Ovary (tissue), 3 donors: ENCODE measurements around the gene SYDE2.
"Not testable (repeated sequence)": the region's sequence is repeated elsewhere in the genome, so short reads cannot be mapped to it uniquely, and the experiment has no call there.

Experiments
- CTCF ChIP-seq, 3 donors: fragments of 450-650 bp in 2 of 3; fragments of 200-600 bp in 1 of 3; IDR thresholded peaks; one replicate each; pipeline versions ENCODE4 v1.5.1 to v1.8.0; 2016 to 2022; ENCODE audit warnings: antibody characterized with exemption in 3 of 3, mild to moderate bottlenecking in 1 of 3
- EP300 ChIP-seq: sonication (generic); formaldehyde crosslinking; IDR thresholded peaks from one replicate; pipeline ENCODE4 v1.6.1; 2017; ENCODE audit warnings: antibody characterized with exemption
- POLR2A ChIP-seq: fragments of 450-650 bp; IDR thresholded peaks from one replicate; pipeline ENCODE4 v1.6.1; 2017; ENCODE audit warnings: antibody characterized with exemption, mild to moderate bottlenecking, moderate library complexity
- donor health status: DM: no; HTN: no; CAD: no.

GRCh38 chr1:85249042-85249441 lies 48.2 kb upstream of the SYDE2 start:
- not testable (repeated sequence) for TF ChIP-seq CTCF (IDR thresholded peaks at IDR 0.05); EP300; POLR2A
